Activated naive CD8-positive, alpha-beta T cell treated with anti-CD3 and anti-CD28 coated beads, Interleukin-2, amount 50 U/mL, for 24 hours (primary cell): ENCODE measurements around the gene TBC1D3B.
"Not testable (repeated sequence)": the region's sequence is repeated elsewhere in the genome, so short reads cannot be mapped to it uniquely, and the experiment has no call there.

Experiments used
- ATAC-seq: fragments of 150-1000 bp; cut with Tn5 transposase; one replicate; pipeline ENCODE4 v1.10.0; 2021
- DNase-seq: peaks from one replicate; pipeline ENCODE4 v3.0.0; 2021
- H3K27ac Mint-ChIP-seq: one replicate; pipeline ENCODE4 v1.8.0; 2021; ENCODE audit warnings: mild to moderate bottlenecking, mixed read lengths
- H3K27me3 Mint-ChIP-seq: one replicate; pipeline ENCODE4 v1.8.0; 2021; ENCODE audit warnings: mixed read lengths
- H3K36me3 Mint-ChIP-seq: one replicate; pipeline ENCODE4 v1.8.0; 2021; ENCODE audit warnings: low read depth, mixed read lengths
- H3K4me1 Mint-ChIP-seq: one replicate; pipeline ENCODE4 v1.8.0; 2021; ENCODE audit warnings: mixed read lengths
- H3K4me3 Mint-ChIP-seq: one replicate; pipeline ENCODE4 v1.8.0; 2021; ENCODE audit warnings: mild to moderate bottlenecking, moderate library complexity, mixed read lengths
- H3K9me3 Mint-ChIP-seq: one replicate; pipeline ENCODE4 v1.8.0; 2021; ENCODE audit warnings: mixed read lengths

Gene TBC1D3B

GRCh38 chr17:36207383-36207782 lies 30.9 kb upstream of the TBC1D3B start:
- Mint-ChIP-seq H3K27me3 (peaks cover 16% of the 10 kb centered on the region), H3K4me1 (peaks cover 59% of the 10 kb centered on the region)
- ATAC-seq, DNase-seq, H3K9me3 Mint-ChIP-seq, H3K4me3 Mint-ChIP-seq, H3K36me3 Mint-ChIP-seq, H3K27ac Mint-ChIP-seq: not testable (repeated sequence)

DNA sequence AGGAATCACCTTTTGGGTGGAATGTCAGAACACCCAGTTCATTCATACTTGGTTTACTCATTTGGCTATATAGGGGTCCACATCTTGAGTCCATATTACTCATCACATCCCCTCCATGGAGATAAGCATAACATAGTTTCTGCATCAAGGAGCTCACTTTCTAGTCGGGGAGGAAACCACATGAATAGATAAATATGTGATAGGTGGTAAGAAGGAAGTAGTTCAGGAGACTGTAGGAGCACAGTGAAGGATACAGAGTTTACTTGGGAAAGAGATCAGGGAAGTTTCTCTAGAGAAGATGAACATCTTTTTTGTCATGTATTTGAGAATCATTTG lies 30.0 kb upstream of the TBC1D3B start:
- H3K36me3 Mint-ChIP-seq, H3K4me3 Mint-ChIP-seq, H3K9me3 Mint-ChIP-seq, H3K27ac Mint-ChIP-seq, DNase-seq: not testable (repeated sequence)
- H3K27me3 Mint-ChIP-seq = peaks cover 11% of the 10 kb centered on the region
- peak; percentile 62 for ATAC-seq
- peaks cover 61% of the 10 kb centered on the region for H3K4me1 Mint-ChIP-seq

DNA sequence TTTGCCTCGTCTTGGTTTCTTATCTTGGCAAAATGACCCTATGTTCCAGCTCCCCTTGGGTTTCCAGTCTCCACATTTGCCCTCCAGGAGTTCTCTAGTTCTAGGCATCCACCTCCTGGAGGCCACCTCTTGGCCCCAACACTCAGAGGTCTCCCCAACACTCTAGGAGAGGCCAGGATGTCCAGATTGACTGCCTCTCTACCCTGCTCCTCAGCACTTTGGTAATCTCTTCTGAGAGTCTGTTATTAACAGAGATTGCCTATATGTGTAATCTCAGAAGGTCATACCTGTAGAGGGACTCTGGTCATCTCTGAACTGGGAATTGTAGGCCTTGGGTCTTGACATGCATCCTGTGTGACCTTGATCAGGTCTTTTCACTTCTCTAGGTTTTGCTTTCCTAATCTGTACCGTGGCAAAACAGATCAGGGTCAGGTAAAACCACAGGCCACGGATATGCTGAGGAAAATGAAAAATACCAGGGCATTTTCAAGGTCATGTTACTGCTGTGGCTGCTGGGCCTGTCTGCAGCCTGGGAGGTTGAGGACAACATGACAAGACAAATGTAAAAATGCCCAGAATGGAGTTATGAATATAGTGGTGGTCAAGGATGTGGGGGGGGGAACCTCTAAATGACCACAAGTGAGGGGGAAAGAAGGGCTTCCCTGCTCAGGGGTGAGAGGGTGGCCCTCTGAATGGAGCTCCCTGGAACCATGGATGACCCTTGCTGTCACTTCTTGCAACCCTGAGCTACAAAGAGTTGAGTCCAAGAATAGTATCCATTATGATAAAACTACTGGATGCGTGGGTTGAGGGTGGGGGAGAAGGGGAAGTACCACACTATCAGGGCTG lies 29.4 kb upstream of the TBC1D3B start:
- Mint-ChIP-seq H3K36me3 (no peaks in the 10 kb centered on the region), H3K4me3 (no peak overlapping the region), H3K4me1 (peaks cover 62% of the 10 kb centered on the region), H3K27me3 (peaks cover 13% of the 10 kb centered on the region), H3K9me3 (no peaks in the 10 kb centered on the region), H3K27ac (no peak overlapping the region)
- DNase-seq (no peak), ATAC-seq (no peak)

- peaks cover 57% of the 10 kb centered on the region for H3K4me1 Mint-ChIP-seq
- no peak overlapping the region for H3K4me3 Mint-ChIP-seq
- no peaks in the 10 kb centered on the region for H3K9me3 Mint-ChIP-seq
- no peak for DNase-seq
- no peak for ATAC-seq
- H3K36me3 Mint-ChIP-seq = no peaks in the 10 kb centered on the region
- no peak overlapping the region for H3K27ac Mint-ChIP-seq
- H3K27me3 Mint-ChIP-seq = peaks cover 12% of the 10 kb centered on the region
Observed at GRCh38 chr17:36204724-36205500, 28.5 kb upstream of the TBC1D3B start.

DNA sequence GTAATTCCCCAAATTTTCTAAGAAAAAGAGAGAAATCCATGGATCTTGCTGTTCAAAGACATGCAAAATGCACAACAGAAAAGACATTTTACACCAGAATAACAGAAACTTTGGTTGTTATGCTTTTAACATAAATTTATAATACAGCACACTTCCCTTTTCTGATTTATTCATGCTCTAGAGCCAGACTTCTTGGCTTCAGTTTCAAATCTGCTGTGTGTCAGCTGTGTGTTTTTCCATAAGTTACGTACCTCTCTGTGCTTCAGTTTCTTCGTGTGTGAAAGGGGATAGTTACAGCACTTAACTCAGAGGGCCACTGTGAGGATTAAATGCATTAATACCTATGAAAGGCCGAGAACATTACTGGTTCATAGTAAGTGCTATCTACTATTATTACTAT lies 26.9 kb upstream of the TBC1D3B start:
- Mint-ChIP-seq H3K27me3 (peaks cover 14% of the 10 kb centered on the region), H3K36me3 (no peaks in the 10 kb centered on the region), H3K27ac (no peak overlapping the region), H3K9me3 (no peaks in the 10 kb centered on the region), H3K4me3 (no peak overlapping the region), H3K4me1 (peaks cover 67% of the 10 kb centered on the region)
- DNase-seq (no peak), ATAC-seq (no peak)

- ATAC-seq = peak; percentile 3
- not testable (repeated sequence) for H3K27ac Mint-ChIP-seq, H3K4me3 Mint-ChIP-seq, H3K9me3 Mint-ChIP-seq, DNase-seq, H3K36me3 Mint-ChIP-seq
- Mint-ChIP-seq H3K4me1 (peaks cover 72% of the 10 kb centered on the region), H3K27me3 (peaks cover 11% of the 10 kb centered on the region)
Observed at GRCh38 chr17:36201506-36201905, 25.1 kb upstream of the TBC1D3B start.

- peaks cover 12% of the 10 kb centered on the region for H3K27me3 Mint-ChIP-seq
- not testable (repeated sequence) for H3K27ac Mint-ChIP-seq, ATAC-seq, DNase-seq, H3K4me3 Mint-ChIP-seq, H3K36me3 Mint-ChIP-seq, H3K9me3 Mint-ChIP-seq
- peaks cover 72% of the 10 kb centered on the region for H3K4me1 Mint-ChIP-seq
Observed at GRCh38 chr17:36201102-36201501, 24.7 kb upstream of the TBC1D3B start.

- Mint-ChIP-seq H3K27ac (peak overlapping the region; percentile 76), H3K4me1 (peaks cover 72% of the 10 kb centered on the region), H3K9me3 (no peaks in the 10 kb centered on the region), H3K27me3 (peaks cover 19% of the 10 kb centered on the region), H3K36me3 (no peaks in the 10 kb centered on the region), H3K4me3 (peak overlapping the region; percentile 10)
- ATAC-seq (peak; percentile 84), DNase-seq (peak; percentile 53)
Observed at GRCh38 chr17:36198831-36199465, 22.5 kb upstream of the TBC1D3B start.

GRCh38 chr17:36197387-36197703 lies 20.9 kb upstream of the TBC1D3B start:
- Mint-ChIP-seq H3K27me3 (peaks cover 30% of the 10 kb centered on the region), H3K4me3 (no peak overlapping the region), H3K9me3 (no peaks in the 10 kb centered on the region), H3K4me1 (peaks cover 66% of the 10 kb centered on the region), H3K27ac (peak overlapping the region; percentile 60), H3K36me3 (no peaks in the 10 kb centered on the region)
- ATAC-seq = no peak
- no peak for DNase-seq

DNA sequence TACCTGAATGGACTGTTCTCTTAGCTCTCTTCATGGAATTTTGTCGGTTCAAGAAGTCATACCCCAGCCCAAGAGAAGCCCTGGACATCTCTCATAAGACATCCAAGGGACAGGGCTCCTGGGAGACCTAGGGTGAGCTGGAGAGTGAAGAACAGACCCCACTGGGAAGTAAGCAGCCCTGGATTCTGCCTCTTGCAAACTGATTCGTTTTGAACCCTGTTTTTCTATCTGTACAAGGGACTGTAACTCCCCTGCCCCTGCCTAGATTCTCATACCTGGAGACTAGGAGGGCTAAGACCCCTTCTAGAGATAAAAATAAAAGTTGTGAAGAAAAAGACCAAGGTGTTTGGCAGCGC lies 19.7 kb upstream of the TBC1D3B start:
- no peak for ATAC-seq
- Mint-ChIP-seq H3K9me3 (no peaks in the 10 kb centered on the region), H3K27me3 (peaks cover 31% of the 10 kb centered on the region), H3K36me3 (no peaks in the 10 kb centered on the region), H3K4me3 (peak overlapping the region; percentile 57), H3K4me1 (peaks cover 64% of the 10 kb centered on the region), H3K27ac (peak overlapping the region; percentile 74)
- no peak for DNase-seq

DNA sequence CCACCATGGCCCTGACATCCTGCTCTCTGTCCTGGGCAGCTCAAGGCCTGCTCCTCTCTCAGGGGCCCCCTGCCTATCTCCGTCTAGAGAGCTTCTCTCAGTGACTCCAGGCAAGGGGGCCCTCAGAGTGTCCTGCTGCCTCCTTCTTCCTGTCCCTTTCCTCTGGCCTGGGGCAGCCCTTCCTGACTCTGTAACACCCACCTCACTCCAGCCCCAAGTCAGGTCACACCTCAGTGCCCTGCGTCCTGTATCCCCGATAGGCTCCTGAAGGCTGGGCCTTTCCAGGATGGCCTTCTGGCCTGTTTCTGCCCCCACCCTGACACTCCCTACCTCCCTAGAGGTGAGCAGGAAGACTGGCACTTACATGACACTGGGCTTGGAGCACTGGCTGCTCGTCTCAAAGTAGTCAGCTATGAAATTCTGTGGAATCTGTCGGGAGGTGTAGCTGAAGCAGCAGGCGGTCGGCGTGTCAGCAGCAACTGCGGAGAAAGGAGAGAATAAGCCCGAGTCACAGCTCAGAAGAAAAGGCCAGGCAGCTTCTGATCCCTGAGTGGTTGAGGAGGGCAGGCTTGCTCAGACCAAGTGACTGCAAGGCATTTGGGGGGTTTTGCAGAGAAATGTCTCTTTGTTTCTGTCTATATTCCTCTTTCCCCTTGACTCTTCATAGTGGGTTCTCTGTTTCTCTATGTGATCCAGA lies 19.1 kb upstream of the TBC1D3B start:
- Mint-ChIP-seq H3K9me3 (no peaks in the 10 kb centered on the region), H3K4me3 (peak overlapping the region; percentile 48), H3K4me1 (peaks cover 68% of the 10 kb centered on the region), H3K27ac (peak overlapping the region; percentile 74), H3K36me3 (no peaks in the 10 kb centered on the region), H3K27me3 (peaks cover 30% of the 10 kb centered on the region)
- DNase-seq (no peak), ATAC-seq (no peak)

GRCh38 chr17:36194832-36195433 lies 18.5 kb upstream of the TBC1D3B start:
- peak overlapping the region; percentile 74 for H3K27ac Mint-ChIP-seq
- peaks cover 71% of the 10 kb centered on the region for H3K4me1 Mint-ChIP-seq
- H3K4me3 Mint-ChIP-seq = peak overlapping the region; percentile 3
- not testable (repeated sequence) for ATAC-seq, H3K36me3 Mint-ChIP-seq, H3K9me3 Mint-ChIP-seq, DNase-seq
- H3K27me3 Mint-ChIP-seq = peaks cover 33% of the 10 kb centered on the region

GRCh38 chr17:36194147-36194831 lies 17.9 kb upstream of the TBC1D3B start:
- Mint-ChIP-seq H3K27me3 (peaks cover 34% of the 10 kb centered on the region), H3K4me3 (peak overlapping the region; percentile 3), H3K27ac (peak overlapping the region; percentile 10), H3K4me1 (peaks cover 67% of the 10 kb centered on the region)
- peak; percentile 2 for ATAC-seq
- H3K36me3 Mint-ChIP-seq, H3K9me3 Mint-ChIP-seq, DNase-seq: not testable (repeated sequence)
